Measurements from ENCODE around the gene XYLT1. TPM values are rescaled to one million over a fixed set of nuclear protein-coding genes. Genes with fewer than 3 reads are reported as not detected.

Gene XYLT1
- total and polyA plus RNA-seq, 2 of the 8 experiments (the other 6 are each of a cell fraction or from before 2014, with no cell fraction given): 6.6 to 25.4 TPM

DNA sequence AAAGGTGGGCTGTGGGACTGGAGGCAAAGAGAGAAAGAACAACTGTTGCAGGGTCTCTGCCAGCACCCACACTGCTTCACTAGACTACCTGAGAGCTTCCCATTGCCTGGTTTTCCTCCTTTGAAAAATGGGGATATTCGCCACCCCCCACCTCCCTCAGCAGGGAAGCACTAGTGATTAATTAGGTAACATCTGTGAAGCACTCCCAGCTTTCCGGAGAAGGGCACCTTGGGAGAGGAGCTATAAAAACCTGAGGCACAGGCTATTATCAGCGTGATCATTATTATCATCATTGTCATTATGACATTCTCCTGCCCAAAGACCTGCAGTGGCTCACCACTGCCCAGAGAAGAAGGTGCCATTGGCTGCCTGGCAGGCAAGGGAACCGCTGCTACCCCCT is 83.5 kb downstream of the XYLT1 start:
- H3K14ac ChIP-seq (ENCODE audit: insufficient read length): no peak overlapping the region
- H3K4me2 ChIP-seq (ENCODE audit: insufficient read depth in 1 of 2, low read depth in 2 of 2, low read length in 2 of 2): peak overlapping the region in 1 of 2 experiments; percentile 54; a peak in 2 of 4 replicates
- no peak overlapping the region for H2BK15ac ChIP-seq (ENCODE audit: low read length)
- no peak overlapping the region for H3K4me3 ChIP-seq (ENCODE audit: extremely low read depth in 1 of 4, insufficient read depth in 2 of 4, low read depth in 3 of 4, low read length in 4 of 4)
- CTCF ChIA-PET (ENCODE audit: partially characterized antibody): interaction anchor here (0.7 to 2.2 kb wide), 4 partner anchors 19 to 80 kb away, joined by 3 to 6 read pairs (median 4); no protein-coding TSS in a partner anchor
- H3K9ac ChIP-seq (replicated peaks in 1 of 4; ENCODE audit: extremely low read depth in 1 of 4, low read depth in 3 of 4, low read length in 3 of 4): no peak overlapping the region
- H3K36me3 ChIP-seq (ENCODE audit: control insufficient read depth in 2 of 4, insufficient read depth in 4 of 4, low read length in 3 of 4): no peaks in the 10 kb centered on the region
- no peak overlapping the region for H2AFZ ChIP-seq (ENCODE audit: low read length)
- no peak overlapping the region for H3K4ac ChIP-seq (replicated peaks; ENCODE audit: insufficient read length, low read depth, low read length)
- no peaks in the 10 kb centered on the region for H3K9me3 ChIP-seq (ENCODE audit: insufficient read depth in 2 of 2, low read depth in 1 of 2, low read length in 1 of 2)
- H3K79me2 ChIP-seq (ENCODE audit: control insufficient read depth in 1 of 2, insufficient read depth in 2 of 2, low read length in 2 of 2): peaks cover 0 to 28% of the 10 kb centered on the region in 2 experiments; a peak in 3 of 4 replicates
- H3K79me1 ChIP-seq (ENCODE audit: low read depth, low read length): peaks cover 2% of the 10 kb centered on the region; the same call in 1 of the 2 replicates
- H4K20me1 ChIP-seq (replicated peaks in 1 of 2; ENCODE audit: control insufficient read depth in 1 of 2, insufficient read depth in 2 of 2, low read length in 2 of 2): no peaks in the 10 kb centered on the region
- FAIRE-seq: no peak
- H4K5ac ChIP-seq (ENCODE audit: insufficient read length, low read depth, low read length): no peak overlapping the region
- no peak overlapping the region for H3K27ac ChIP-seq (ENCODE audit: low read depth, low read length)
- H3K27me3 ChIP-seq (replicated peaks in 1 of 4; ENCODE audit: control insufficient read depth in 3 of 4, extremely low read depth in 1 of 4, insufficient read depth in 3 of 4, low read length in 3 of 4): no peaks in the 10 kb centered on the region
- H2BK5ac ChIP-seq (ENCODE audit: low read depth, low read length): peak overlapping the region; percentile 3; the same call in 1 of the 2 replicates
- H2AK5ac ChIP-seq (ENCODE audit: low read depth, low read length): 0 out of 2 replicates have a peak overlapping the region, but pooled peaks have one; percentile 1
- H4K91ac ChIP-seq (replicated peaks; ENCODE audit: insufficient read length, low read length): peak overlapping the region; percentile 25
- H3K56ac ChIP-seq (replicated peaks; ENCODE audit: insufficient read length, low read depth, low read length): no peak overlapping the region
- peaks cover 10 to 46% (median 40%) of the 10 kb centered on the region in 4 experiments for H3K4me1 ChIP-seq (replicated peaks in 1 of 4; ENCODE audit: control insufficient read depth in 3 of 4, insufficient read depth in 4 of 4, low read length in 3 of 4)
- POLR2A ChIA-PET (ENCODE audit: partially characterized antibody): interaction anchor here (1.3 to 1.6 kb wide), 2 partner anchors 17 to 77 kb away, joined by 3 to 4 read pairs; no protein-coding TSS in a partner anchor
- H4K8ac ChIP-seq (ENCODE audit: extremely low read depth, insufficient read depth, low read length): no peak overlapping the region
- H2BK20ac ChIP-seq (ENCODE audit: low read length): peak overlapping the region; percentile 23; the same call in 1 of the 2 replicates
- 65% methylated on average over 4 of the region's 4 CpGs; no CpG with 5 or more reads in 1 of the 2 experiments for WGBS, 2 experiments (ENCODE audit: extremely low coverage in 1 of 2, insufficient coverage in 1 of 2, insufficient read length in 1 of 2, insufficient replicate concordance in 2 of 2, low coverage in 1 of 2, low lambda C conversion rate in 2 of 2, missing lambda C conversion rate in 1 of 2)
- peak overlapping the region; percentile 26; the same call in 1 of the 2 replicates for H3K18ac ChIP-seq (ENCODE audit: extremely low read depth, low read length)
- no peak overlapping the region for H3K23ac ChIP-seq (ENCODE audit: insufficient read length)
- TF ChIP-seq EGR1 (IDR thresholded peaks at IDR 0.05; ENCODE audit: borderline replicate concordance, low read depth, low read length): no peak
- no peak for TF ChIP-seq RAD21 (IDR thresholded peaks at IDR 0.05 in 1 of 2, conservative IDR thresholded peaks at IDR 0.05 in 1 of 2; ENCODE audit: low read depth in 2 of 2, low read length in 2 of 2)
- TF ChIP-seq BRCA1 (IDR thresholded peaks at IDR 0.05; ENCODE audit: low read depth, low read length): no peak
- no peak for TF ChIP-seq NANOG (IDR thresholded peaks at IDR 0.05; ENCODE audit: insufficient read depth, low read depth, low read length, poor library complexity, severe bottlenecking)
- TF ChIP-seq EZH2 (IDR thresholded peaks at IDR 0.05; ENCODE audit: low read depth, low read length, severe bottlenecking): no peak
- peak overlapping the region; percentile 13 for H2BK120ac ChIP-seq (replicated peaks; ENCODE audit: low read depth, low read length)
- DNase-seq (ENCODE audit: low read depth in 1 of 2, low spot score in 2 of 2): no peak
- H3K23me2 ChIP-seq (ENCODE audit: low read depth, low read length): no peaks in the 10 kb centered on the region; the same call in 1 of the 2 replicates
- 0 out of 2 replicates have a peak overlapping the region, but pooled peaks have one; percentile 61 for H2BK12ac ChIP-seq (ENCODE audit: low read depth, low read length)

All from H1 (cell line).